Neuronal stem cell (in vitro differentiated cells): ENCODE measurements around the gene RARA.

Experiments
- DNase-seq: peaks from one replicate; pipeline ENCODE4 v3.0.0-alpha.2; 2013; ENCODE audit warnings: low spot score
- H2AFZ ChIP-seq: one replicate; pipeline ENCODE4 v1.6.1; 2013; ENCODE audit warnings: mild to moderate bottlenecking, low read length, inconsistent platforms
- H2AK5ac ChIP-seq: 2 replicates; pipeline ENCODE4 v1.6.1; 2013; ENCODE audit warnings: low read depth, mild to moderate bottlenecking, inconsistent platforms, low read length, moderate library complexity, mixed read lengths
- H2BK120ac ChIP-seq: 2 replicates; pipeline ENCODE4 v1.6.1; 2013; ENCODE audit warnings: low read depth, mild to moderate bottlenecking, inconsistent platforms, low read length, moderate library complexity, mixed read lengths
- H2BK12ac ChIP-seq: one replicate; pipeline ENCODE4 v1.6.1; 2013; ENCODE audit warnings: low read length, inconsistent platforms
- H2BK15ac ChIP-seq: 2 replicates; pipeline ENCODE4 v1.6.1; 2013; ENCODE audit warnings: mild to moderate bottlenecking, low read length, inconsistent platforms, mixed read lengths
- H2BK5ac ChIP-seq: one replicate; pipeline ENCODE4 v1.6.1; 2013; ENCODE audit warnings: inconsistent platforms, mild to moderate bottlenecking, low read length, moderate library complexity
- H3K14ac ChIP-seq: one replicate; pipeline ENCODE4 v1.6.1; 2013; ENCODE audit warnings: low read length, inconsistent platforms
- H3K18ac ChIP-seq: 2 replicates; pipeline ENCODE4 v1.6.1; 2013; ENCODE audit warnings: low read length, inconsistent platforms
- H3K23ac ChIP-seq: 2 replicates; pipeline ENCODE4 v1.6.1; 2013; ENCODE audit warnings: low read depth, mild to moderate bottlenecking, mixed read lengths, low read length, inconsistent platforms; ENCODE audit not compliant: poor library complexity
- H3K27ac ChIP-seq: replicated peaks from 3 replicates; pipeline ENCODE4 v1.5.1; 2013; ENCODE audit warnings: low read length, inconsistent platforms
- H3K27me3 ChIP-seq, 3 experiments: 2 replicates each; pipeline ENCODE4 v1.6.1; 2013; ENCODE audit warnings: low read length in 3 of 3, mild to moderate bottlenecking in 2 of 3, inconsistent platforms in 1 of 3, low read depth in 1 of 3, mixed read lengths in 1 of 3, moderate library complexity in 1 of 3; ENCODE audit not compliant: control insufficient read depth in 3 of 3, insufficient read depth in 3 of 3
- H3K36me3 ChIP-seq, 2 donors: replicated peaks in 1 of 2; 2 replicates each; pipeline ENCODE4 v1.6.1; 2013; ENCODE audit warnings: low read length in 2 of 2; ENCODE audit not compliant: control insufficient read depth in 2 of 2, insufficient read depth in 2 of 2
- H3K4ac ChIP-seq: 2 replicates; pipeline ENCODE4 v1.6.1; 2013; ENCODE audit warnings: inconsistent platforms, mild to moderate bottlenecking, low read length, moderate library complexity
- H3K4me1 ChIP-seq, 2 donors: 1 replicate in 1 of 2; 2 replicates in 1 of 2; pipeline ENCODE4 v1.6.1; 2013; ENCODE audit warnings: low read length in 2 of 2, low read depth in 1 of 2; ENCODE audit not compliant: control insufficient read depth in 2 of 2, insufficient read depth in 1 of 2
- H3K4me2 ChIP-seq: one replicate; pipeline ENCODE4 v1.6.1; 2013; ENCODE audit warnings: mild to moderate bottlenecking, low read length, inconsistent platforms; ENCODE audit not compliant: insufficient read depth, poor library complexity, severe bottlenecking
- H3K4me3 ChIP-seq, 2 donors: 2 replicates each; pipeline ENCODE4 v1.5.1; 2013; ENCODE audit warnings: low read length in 2 of 2, mild to moderate bottlenecking in 2 of 2, inconsistent platforms in 1 of 2, moderate library complexity in 1 of 2
- H3K79me1 ChIP-seq: one replicate; pipeline ENCODE4 v1.6.1; 2013; ENCODE audit warnings: low read depth, mild to moderate bottlenecking, inconsistent platforms, low read length, moderate library complexity
- H3K9ac ChIP-seq: one replicate; pipeline ENCODE4 v1.6.1; 2013; ENCODE audit warnings: mild to moderate bottlenecking, low read depth, low read length, inconsistent platforms; ENCODE audit not compliant: poor library complexity
- H3K9me3 ChIP-seq, 2 donors: replicated peaks in 1 of 2; 2 replicates each; pipeline versions ENCODE3 to v1.6.1; 2013; ENCODE audit warnings: low read length in 2 of 2, mild to moderate bottlenecking in 2 of 2, inconsistent platforms in 1 of 2, low read depth in 1 of 2, mixed read lengths in 1 of 2, moderate library complexity in 1 of 2; ENCODE audit not compliant: control insufficient read depth in 2 of 2, insufficient read depth in 1 of 2
- H4K8ac ChIP-seq: one replicate; pipeline ENCODE4 v1.6.1; 2013; ENCODE audit warnings: low read depth, mild to moderate bottlenecking, inconsistent platforms, low read length, moderate library complexity
- H4K91ac ChIP-seq: one replicate; pipeline ENCODE4 v1.6.1; 2013; ENCODE audit warnings: low read length, low read depth, mild to moderate bottlenecking, inconsistent platforms; ENCODE audit not compliant: poor library complexity
- WGBS, 2 donors: extraction: QIAGEN DNeasy Blood & Tissue Kit; methylation state at CpG; one replicate each; pipeline ENCODE4 v1.1.7; 2013; ENCODE audit warnings: missing lambda C conversion rate in 2 of 2, mixed read lengths in 1 of 2; ENCODE audit not compliant: insufficient read length in 2 of 2, insufficient replicate concordance in 1 of 2; ENCODE audit errors: extremely low coverage in 2 of 2; 5-methylcytosine and 5-hydroxymethylcytosine counted together

Gene RARA

DNA sequence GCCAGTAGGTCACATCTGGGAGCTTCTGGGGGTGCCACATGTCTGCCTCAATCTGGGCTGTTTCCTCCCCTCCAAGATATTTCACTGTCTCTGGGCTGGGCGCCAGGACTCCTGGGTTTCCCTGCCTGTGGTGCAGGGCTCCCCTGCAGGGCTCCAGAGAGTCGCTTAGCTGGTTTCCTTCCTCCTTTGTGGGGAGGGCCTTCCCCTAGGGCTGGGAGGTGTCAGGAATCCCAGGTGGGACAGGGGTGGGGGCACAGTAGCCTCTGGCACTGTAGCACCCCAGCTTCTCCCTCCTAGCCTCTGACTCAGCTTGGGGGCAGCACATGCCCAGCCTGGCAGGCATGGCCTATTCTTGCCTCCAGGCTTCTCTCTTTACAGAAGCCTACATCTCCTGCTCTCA, 2.6 kb downstream of the RARA start:
- Histone ChIP-seq H3K18ac (no peak overlapping the region), H3K4me2 (no peak overlapping the region), H2AFZ (no peak overlapping the region), H2BK12ac (peak overlapping the region; percentile 12), H3K9me3 (peaks cover 0 to 3% of the 10 kb centered on the region in 2 donors), H3K27me3 (peaks cover 0 to 5% (median 0%) of the 10 kb centered on the region in 3 experiments), H2BK5ac (no peak overlapping the region), H2BK15ac (no peak overlapping the region), H4K91ac (peak overlapping the region; percentile 89), H3K9ac (no peak overlapping the region), H3K27ac (no peak overlapping the region), H3K23ac (no peak overlapping the region), H3K79me1 (peaks cover 2% of the 10 kb centered on the region), H2AK5ac (no peak overlapping the region), H3K4me3 (no peak overlapping the region), H3K36me3 (no peaks in the 10 kb centered on the region), H3K4ac (no peak overlapping the region), H2BK120ac (no peak overlapping the region), H4K8ac (no peak overlapping the region), H3K4me1 (peaks cover 21 to 33% of the 10 kb centered on the region in 2 donors), H3K14ac (no peak overlapping the region)
- DNase-seq: no peak
- no CpG with 5 or more reads among the region's 2 CpGs for WGBS, 2 donors

DNA sequence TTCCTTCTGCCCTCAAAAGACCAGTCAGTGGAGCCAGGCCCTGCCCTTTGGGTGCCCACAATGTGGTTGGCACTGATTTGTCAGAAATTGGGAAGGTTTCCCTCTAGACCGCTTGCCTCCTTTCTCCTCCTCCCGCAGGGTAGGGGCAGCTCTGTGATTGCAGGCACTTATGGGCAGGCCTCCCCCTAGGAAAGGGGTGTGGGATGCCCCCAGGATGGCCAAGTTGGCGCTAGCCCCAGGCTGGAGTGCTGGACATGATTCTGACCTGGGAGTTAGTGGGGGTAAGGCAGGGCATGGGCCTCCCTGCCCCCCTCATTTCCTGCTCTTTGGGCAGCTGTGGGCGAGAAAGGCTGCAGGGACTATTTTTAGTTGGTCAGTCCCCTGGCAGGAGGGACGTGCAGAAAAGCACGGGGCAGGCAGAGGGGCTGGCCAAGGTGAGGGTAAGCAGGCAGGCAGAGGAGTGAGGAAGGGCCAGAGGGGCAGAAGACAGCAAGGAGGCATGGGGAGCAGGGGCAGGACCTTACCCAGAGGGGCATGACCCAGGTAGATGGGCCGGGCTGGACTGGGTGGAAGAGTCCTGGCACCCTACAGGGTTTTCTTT, 3.3 kb downstream of the RARA start:
- peak overlapping the region; percentile 27 for H2BK12ac ChIP-seq
- no peak overlapping the region for H4K91ac ChIP-seq
- H2BK120ac ChIP-seq: no peak overlapping the region
- no peak overlapping the region for H3K14ac ChIP-seq
- H3K79me1 ChIP-seq: peaks cover 2% of the 10 kb centered on the region
- WGBS, 2 donors: no CpG with 5 or more reads among the region's 7 CpGs
- H2BK5ac ChIP-seq: no peak overlapping the region
- no peak overlapping the region for H3K27ac ChIP-seq
- H4K8ac ChIP-seq: no peak overlapping the region
- no peak for DNase-seq
- H3K9me3 ChIP-seq: peaks cover 0 to 3% of the 10 kb centered on the region in 2 donors
- H2AK5ac ChIP-seq: no peak overlapping the region
- peak overlapping the region; percentile 33 for H2BK15ac ChIP-seq
- H2AFZ ChIP-seq: no peak overlapping the region
- peak overlapping the region; percentile 48 for H3K18ac ChIP-seq
- no peaks in the 10 kb centered on the region for H3K36me3 ChIP-seq
- H3K4ac ChIP-seq: no peak overlapping the region
- H3K9ac ChIP-seq: no peak overlapping the region
- no peak overlapping the region for H3K4me2 ChIP-seq
- H3K4me1 ChIP-seq: peaks cover 20 to 32% of the 10 kb centered on the region in 2 donors
- H3K27me3 ChIP-seq: peaks cover 0 to 10% (median 0%) of the 10 kb centered on the region in 3 experiments
- no peak overlapping the region for H3K23ac ChIP-seq
- H3K4me3 ChIP-seq: no peak overlapping the region

DNA sequence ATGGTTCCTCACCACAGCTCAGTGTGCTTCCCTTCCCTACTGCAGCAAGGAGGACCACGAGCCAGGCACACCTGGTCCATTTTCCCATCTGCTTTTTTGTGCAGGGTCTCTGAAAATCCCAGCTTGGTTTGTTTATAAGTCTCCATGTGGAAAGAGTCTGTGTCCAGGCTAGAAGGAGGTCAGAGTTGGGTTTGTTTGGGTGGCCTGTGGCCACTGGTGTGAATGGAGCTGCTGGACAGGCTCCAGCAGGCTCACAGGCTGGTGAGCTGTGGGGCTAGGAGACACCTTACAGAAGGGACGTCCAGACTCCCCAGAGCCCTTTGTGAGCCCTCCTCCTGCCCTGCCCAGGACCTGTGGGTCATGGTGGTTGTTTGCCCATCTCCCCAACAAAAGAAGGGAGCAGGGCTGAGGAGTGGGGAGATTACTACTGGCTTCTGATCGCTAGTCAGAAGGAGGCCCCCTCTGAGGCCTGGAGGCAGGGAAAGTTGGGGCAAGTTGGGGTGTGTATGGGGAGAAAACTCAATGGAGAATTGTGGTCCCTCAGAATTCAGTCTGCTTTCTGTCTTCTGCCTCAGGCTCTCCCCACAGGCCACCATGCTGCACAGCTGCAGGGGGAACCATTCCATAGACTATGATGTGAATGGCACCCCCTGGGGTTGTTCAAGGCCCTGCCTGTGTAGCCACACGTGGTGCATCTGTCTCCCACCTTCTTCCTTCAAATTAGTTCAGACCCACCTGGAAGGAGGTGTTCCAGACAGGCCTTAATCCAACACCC, 4.1 kb downstream of the RARA start:
- no peak overlapping the region for H2AFZ ChIP-seq
- H2AK5ac ChIP-seq: peak overlapping the region; percentile 34
- no peak overlapping the region for H4K8ac ChIP-seq
- H2BK5ac ChIP-seq: peak overlapping the region; percentile 16
- no peak overlapping the region for H3K14ac ChIP-seq
- H3K36me3 ChIP-seq: no peaks in the 10 kb centered on the region
- H2BK120ac ChIP-seq: no peak overlapping the region
- H3K9ac ChIP-seq: no peak overlapping the region
- H2BK12ac ChIP-seq: no peak overlapping the region
- H3K27ac ChIP-seq: no peak overlapping the region
- DNase-seq: no peak
- H3K9me3 ChIP-seq: peaks cover 0 to 3% of the 10 kb centered on the region in 2 donors
- H3K4me1 ChIP-seq: peaks cover 19 to 28% of the 10 kb centered on the region in 2 donors
- H3K79me1 ChIP-seq: peaks cover 2% of the 10 kb centered on the region
- H2BK15ac ChIP-seq: peak overlapping the region; percentile 76
- H4K91ac ChIP-seq: no peak overlapping the region
- no peak overlapping the region for H3K4me2 ChIP-seq
- H3K27me3 ChIP-seq: peaks cover 0 to 10% (median 0%) of the 10 kb centered on the region in 3 experiments
- WGBS, 2 donors: no CpG with 5 or more reads among the region's 4 CpGs
- no peak overlapping the region for H3K23ac ChIP-seq
- H3K18ac ChIP-seq: no peak overlapping the region
- no peak overlapping the region for H3K4ac ChIP-seq
- no peak overlapping the region for H3K4me3 ChIP-seq
